ENCODE data around the gene APPBP2. TPM values are rescaled to one million over a fixed set of nuclear protein-coding genes. Genes with fewer than 3 reads are reported as not detected.

The APPBP2 gene
- total RNA-seq, 1 donor from 2014 or later, result 8.6 TPM

- TF ChIP-seq, protein P1, sequence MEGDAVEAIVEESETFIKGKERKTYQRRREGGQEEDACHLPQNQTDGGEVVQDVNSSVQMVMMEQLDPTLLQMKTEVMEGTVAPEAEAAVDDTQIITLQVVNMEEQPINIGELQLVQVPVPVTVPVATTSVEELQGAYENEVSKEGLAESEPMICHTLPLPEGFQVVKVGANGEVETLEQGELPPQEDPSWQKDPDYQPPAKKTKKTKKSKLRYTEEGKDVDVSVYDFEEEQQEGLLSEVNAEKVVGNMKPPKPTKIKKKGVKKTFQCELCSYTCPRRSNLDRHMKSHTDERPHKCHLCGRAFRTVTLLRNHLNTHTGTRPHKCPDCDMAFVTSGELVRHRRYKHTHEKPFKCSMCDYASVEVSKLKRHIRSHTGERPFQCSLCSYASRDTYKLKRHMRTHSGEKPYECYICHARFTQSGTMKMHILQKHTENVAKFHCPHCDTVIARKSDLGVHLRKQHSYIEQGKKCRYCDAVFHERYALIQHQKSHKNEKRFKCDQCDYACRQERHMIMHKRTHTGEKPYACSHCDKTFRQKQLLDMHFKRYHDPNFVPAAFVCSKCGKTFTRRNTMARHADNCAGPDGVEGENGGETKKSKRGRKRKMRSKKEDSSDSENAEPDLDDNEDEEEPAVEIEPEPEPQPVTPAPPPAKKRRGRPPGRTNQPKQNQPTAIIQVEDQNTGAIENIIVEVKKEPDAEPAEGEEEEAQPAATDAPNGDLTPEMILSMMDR (IDR thresholded peaks at IDR 0.05), result no peak
- no peaks in the 10 kb centered on the region for H3K27me3 ChIP-seq
- H3K27ac ChIP-seq, result no peak overlapping the region
- H3K4me3 ChIP-seq, result no peak overlapping the region
- intact Hi-C loops (cut with DNase I), result no loop called here
- no peaks in the 10 kb centered on the region for H3K4me1 ChIP-seq
- DNase-seq (ENCODE audit: low spot score in 2 of 2), result no peak
- no peaks in the 10 kb centered on the region for H3K9me3 ChIP-seq
- peaks cover 56 to 76% of the 10 kb centered on the region in 2 donors for H3K36me3 ChIP-seq
Measured at GRCh38 chr17:60457148-60457547, 68.9 kb downstream of the APPBP2 start.

- no peaks in the 10 kb centered on the region for H3K27me3 ChIP-seq
- H3K27ac ChIP-seq, result no peak overlapping the region
- no peaks in the 10 kb centered on the region for H3K9me3 ChIP-seq
- peaks cover 58 to 77% of the 10 kb centered on the region in 2 donors for H3K36me3 ChIP-seq
- TF ChIP-seq, protein P1 (IDR thresholded peaks at IDR 0.05), result no peak
- intact Hi-C loops (cut with DNase I), result no loop called here
- H3K4me1 ChIP-seq, result no peaks in the 10 kb centered on the region
- no peak overlapping the region for H3K4me3 ChIP-seq
- DNase-seq (ENCODE audit: low spot score in 2 of 2), result no peak
Measured at GRCh38 chr17:60455378-60455777, 70.7 kb downstream of the APPBP2 start.

DNA sequence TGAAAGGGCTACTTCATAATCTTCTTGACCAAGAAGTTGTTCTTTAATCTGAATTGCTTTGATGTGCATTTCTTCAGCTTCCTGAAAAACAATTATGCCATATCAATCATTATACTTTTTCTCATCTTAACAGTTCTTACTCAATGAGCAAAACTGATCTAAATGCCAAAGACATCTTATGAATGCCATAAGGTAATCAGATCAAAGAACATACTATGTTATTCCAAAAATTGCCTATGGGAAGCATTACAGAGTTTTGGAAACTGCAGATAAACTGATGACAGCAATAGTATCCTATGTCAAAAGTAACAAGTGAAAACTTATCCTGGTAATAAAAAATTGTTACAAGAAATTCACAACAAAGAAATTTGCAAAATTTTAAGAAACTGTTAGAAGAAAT lies 74.1 kb downstream of the APPBP2 start:
- no peaks in the 10 kb centered on the region for H3K9me3 ChIP-seq
- H3K4me3 ChIP-seq, result no peak overlapping the region
- no peaks in the 10 kb centered on the region for H3K4me1 ChIP-seq
- intact Hi-C loops (cut with DNase I), result no loop called here
- DNase-seq (ENCODE audit: low spot score in 2 of 2), result no peak
- H3K27me3 ChIP-seq, result no peaks in the 10 kb centered on the region
- TF ChIP-seq, protein P1 (IDR thresholded peaks at IDR 0.05), result no peak
- H3K36me3 ChIP-seq, result peaks cover 55 to 80% of the 10 kb centered on the region in 2 donors
- no peak overlapping the region for H3K27ac ChIP-seq

DNA sequence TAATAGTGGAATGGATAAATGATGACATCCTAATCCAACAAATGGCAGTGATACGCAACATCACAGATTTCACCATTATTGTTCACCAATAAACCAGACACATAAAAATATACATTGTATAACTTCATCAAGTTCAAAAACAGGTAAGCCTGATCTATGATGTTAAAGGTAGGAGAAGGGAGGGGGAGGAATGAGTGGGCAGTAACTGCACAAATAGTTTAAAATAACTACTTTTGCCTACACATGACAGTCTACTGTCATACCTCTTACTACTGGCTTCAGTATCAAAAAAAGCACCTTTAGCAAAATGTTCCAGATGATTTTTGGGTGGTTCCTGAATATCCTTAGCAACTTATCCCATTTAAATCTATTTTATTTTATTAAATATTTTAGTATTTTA lies 75.0 kb downstream of the APPBP2 start:
- TF ChIP-seq, protein P1 (IDR thresholded peaks at IDR 0.05), result no peak
- DNase-seq (ENCODE audit: low spot score in 2 of 2), result no peak
- H3K27ac ChIP-seq, result no peak overlapping the region
- intact Hi-C loops (cut with DNase I), result no loop called here
- H3K36me3 ChIP-seq, result peaks cover 64 to 83% of the 10 kb centered on the region in 2 donors
- no peak overlapping the region for H3K4me3 ChIP-seq
- no peaks in the 10 kb centered on the region for H3K9me3 ChIP-seq
- no peaks in the 10 kb centered on the region for H3K4me1 ChIP-seq
- no peaks in the 10 kb centered on the region for H3K27me3 ChIP-seq

DNA sequence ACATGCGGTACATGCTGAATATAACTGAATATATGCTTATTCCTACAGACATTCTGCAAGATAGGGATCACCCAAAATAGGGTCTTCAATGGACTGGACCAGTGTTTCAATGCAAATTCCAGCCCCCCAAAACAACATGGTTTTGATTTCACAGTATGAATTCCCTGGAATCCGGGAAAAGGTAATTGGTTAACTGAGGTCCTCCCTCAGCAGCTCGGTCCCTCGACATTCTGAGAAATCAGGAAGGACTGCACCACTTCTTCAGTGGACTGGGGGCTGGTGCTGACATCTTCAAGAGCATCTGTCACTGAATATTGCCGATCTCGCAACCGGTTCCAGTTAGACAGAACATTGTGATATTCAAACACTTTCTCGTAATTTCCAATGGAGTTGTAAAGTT lies 78.7 kb downstream of the APPBP2 start:
- peaks cover 42 to 62% of the 10 kb centered on the region in 2 donors for H3K36me3 ChIP-seq
- no peaks in the 10 kb centered on the region for H3K9me3 ChIP-seq
- H3K27me3 ChIP-seq, result no peaks in the 10 kb centered on the region
- intact Hi-C loops (cut with DNase I), result no loop called here
- H3K4me3 ChIP-seq, result no peak overlapping the region
- peaks cover 0 to 4% of the 10 kb centered on the region in 2 donors for H3K4me1 ChIP-seq
- DNase-seq (ENCODE audit: low spot score in 2 of 2), result no peak
- H3K27ac ChIP-seq, result no peak overlapping the region
- TF ChIP-seq, protein P1 (IDR thresholded peaks at IDR 0.05), result no peak

GRCh38 chr17:60445144-60445543 lies 80.9 kb downstream of the APPBP2 start:
- Histone ChIP-seq H3K9me3 (no peaks in the 10 kb centered on the region), H3K4me3 (no peak overlapping the region), H3K27ac (no peak overlapping the region), H3K27me3 (no peaks in the 10 kb centered on the region), H3K36me3 (peaks cover 26 to 41% of the 10 kb centered on the region in 2 donors), H3K4me1 (peaks cover 0 to 6% of the 10 kb centered on the region in 2 donors)
- TF ChIP-seq, protein P1 (IDR thresholded peaks at IDR 0.05), result no peak
- intact Hi-C loops (cut with DNase I), result no loop called here
- DNase-seq (ENCODE audit: low spot score in 2 of 2), result no peak
